ENCODE measurements around the gene IL20RA.

- TF ChIP-seq USF1 (IDR thresholded peaks at IDR 0.05) = no peak
- no peak for TF ChIP-seq TEAD4 (IDR thresholded peaks at IDR 0.05)
- TF ChIP-seq NFIC (IDR thresholded peaks at IDR 0.05) = no peak
- TF ChIP-seq CEBPB (IDR thresholded peaks at IDR 0.05) = no peak
- TF ChIP-seq YY1 (IDR thresholded peaks at IDR 0.05; ENCODE audit: low read depth) = no peak
- no peak for TF ChIP-seq TAF1 (IDR thresholded peaks at IDR 0.05; ENCODE audit: low read depth)
- TF ChIP-seq ZBTB7A (IDR thresholded peaks at IDR 0.05; ENCODE audit: low read depth) = no peak
- no peak for TF ChIP-seq FOXM1 (IDR thresholded peaks at IDR 0.05; ENCODE audit: borderline replicate concordance, low read depth)
- no peak for TF ChIP-seq EP300 (IDR thresholded peaks at IDR 0.05; ENCODE audit: borderline replicate concordance)
- no peak for TF ChIP-seq MAX (IDR thresholded peaks at IDR 0.05)
- no peak for TF ChIP-seq TCF12 (IDR thresholded peaks at IDR 0.05; ENCODE audit: low read depth)
- TF ChIP-seq REST (IDR thresholded peaks at IDR 0.05; ENCODE audit: low read depth) = no peak
- TF ChIP-seq CREB1 (IDR thresholded peaks at IDR 0.05; ENCODE audit: low read depth) = no peak
- no peak for TF ChIP-seq RAD21 (IDR thresholded peaks at IDR 0.05; ENCODE audit: low read depth)
Measured at GRCh38 chr6:136985502-136985901, 59.3 kb downstream of the IL20RA start.

All from Ishikawa (cell line).